HG03095 (cell line): ENCODE measurements around the gene ST7L.
"Not testable (repeated sequence)": the region's sequence is repeated elsewhere in the genome, so short reads cannot be mapped to it uniquely, and the experiment has no call there.

Experiments
- ATAC-seq: cut with Tn5 transposase; IDR thresholded peaks from one replicate; pipeline ENCODE4 v1.9.1; 2021; ENCODE audit warnings: moderate library complexity; ENCODE audit not compliant: unreplicated experiment

Gene ST7L

GRCh38 chr1:112501810-112502641, 116.9 kb downstream of the ST7L start:
- peak; percentile 51 for ATAC-seq

GRCh38 chr1:112496290-112496689, 122.7 kb downstream of the ST7L start:
- no peak for ATAC-seq

GRCh38 chr1:112493351-112493750, 125.6 kb downstream of the ST7L start:
- ATAC-seq, result no peak

GRCh38 chr1:112492076-112492475, 126.9 kb downstream of the ST7L start:
- no peak for ATAC-seq

GRCh38 chr1:112488141-112488540, 130.8 kb downstream of the ST7L start:
- ATAC-seq, result no peak

- not testable (repeated sequence) for ATAC-seq
Measured at GRCh38 chr1:112487686-112488085, 131.3 kb downstream of the ST7L start.

- not testable (repeated sequence) for ATAC-seq
Measured at GRCh38 chr1:112486063-112486462, 132.9 kb downstream of the ST7L start.

- ATAC-seq, result no peak
Measured at GRCh38 chr1:112478314-112478713, 140.6 kb downstream of the ST7L start.

- no peak for ATAC-seq
Measured at GRCh38 chr1:112477550-112477949, 141.4 kb downstream of the ST7L start.
